ENCODE results near the gene FLT1.

DNA sequence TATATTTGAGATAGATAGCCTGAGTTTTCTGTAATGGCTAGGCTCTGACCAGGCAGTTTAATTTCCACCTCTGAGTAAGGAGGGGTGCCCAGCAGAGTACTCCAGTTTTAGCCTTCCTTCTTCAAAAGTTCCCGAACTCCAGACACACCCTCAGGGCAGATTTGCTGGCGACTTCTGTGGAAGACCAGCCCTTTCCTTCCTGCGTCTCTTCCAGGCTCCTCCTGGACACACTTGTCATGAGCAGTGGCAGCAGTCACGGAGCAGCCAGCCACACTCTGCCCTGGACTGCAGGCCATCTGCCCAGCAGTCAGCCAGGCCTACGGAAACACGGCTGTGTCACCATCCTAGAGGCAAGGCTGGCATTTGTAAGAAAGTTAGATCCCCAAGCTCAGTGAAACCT lies 6.6 kb upstream of the FLT1 start:
- TF ChIP-seq, protein P1, sequence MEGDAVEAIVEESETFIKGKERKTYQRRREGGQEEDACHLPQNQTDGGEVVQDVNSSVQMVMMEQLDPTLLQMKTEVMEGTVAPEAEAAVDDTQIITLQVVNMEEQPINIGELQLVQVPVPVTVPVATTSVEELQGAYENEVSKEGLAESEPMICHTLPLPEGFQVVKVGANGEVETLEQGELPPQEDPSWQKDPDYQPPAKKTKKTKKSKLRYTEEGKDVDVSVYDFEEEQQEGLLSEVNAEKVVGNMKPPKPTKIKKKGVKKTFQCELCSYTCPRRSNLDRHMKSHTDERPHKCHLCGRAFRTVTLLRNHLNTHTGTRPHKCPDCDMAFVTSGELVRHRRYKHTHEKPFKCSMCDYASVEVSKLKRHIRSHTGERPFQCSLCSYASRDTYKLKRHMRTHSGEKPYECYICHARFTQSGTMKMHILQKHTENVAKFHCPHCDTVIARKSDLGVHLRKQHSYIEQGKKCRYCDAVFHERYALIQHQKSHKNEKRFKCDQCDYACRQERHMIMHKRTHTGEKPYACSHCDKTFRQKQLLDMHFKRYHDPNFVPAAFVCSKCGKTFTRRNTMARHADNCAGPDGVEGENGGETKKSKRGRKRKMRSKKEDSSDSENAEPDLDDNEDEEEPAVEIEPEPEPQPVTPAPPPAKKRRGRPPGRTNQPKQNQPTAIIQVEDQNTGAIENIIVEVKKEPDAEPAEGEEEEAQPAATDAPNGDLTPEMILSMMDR (IDR thresholded peaks at IDR 0.05), result no peak
- no peak for TF ChIP-seq POLR2AphosphoS5 (IDR thresholded peaks at IDR 0.05)

All from breast epithelium (tissue), 3 donors.